ENCODE results near the gene PRDM15. TPM values are rescaled to one million over a fixed set of nuclear protein-coding genes. Genes with fewer than 3 reads are reported as not detected.

PRDM15 gene
- total RNA-seq, 2 experiments from 2014 or later: 7.0 to 8.1 TPM

GRCh38 chr21:41783476-41784180 is 95.5 kb downstream of the PRDM15 start:
- Mint-ChIP-seq H3K36me3 (ENCODE audit: low read depth) (no peaks in the 10 kb centered on the region), H3K4me1 (peaks cover 7% of the 10 kb centered on the region), H3K27ac (no peak overlapping the region), H3K4me3 (no peak overlapping the region), H3K9me3 (no peaks in the 10 kb centered on the region), H3K27me3 (peaks cover 43% of the 10 kb centered on the region)
- ChIA-PET POLR2A (no interaction called here), CTCF (no interaction called here)
- no peak for DNase-seq

GRCh38 chr21:41781050-41781410 is 98.1 kb downstream of the PRDM15 start:
- ChIA-PET POLR2A (no interaction called here), CTCF (no interaction called here)
- no peak for DNase-seq
- H3K9me3 Mint-ChIP-seq: no peaks in the 10 kb centered on the region
- H3K4me1 Mint-ChIP-seq: peaks cover 7% of the 10 kb centered on the region
- no peaks in the 10 kb centered on the region for H3K36me3 Mint-ChIP-seq (ENCODE audit: low read depth)
- H3K27me3 Mint-ChIP-seq: peaks cover 45% of the 10 kb centered on the region
- no peak overlapping the region for H3K27ac Mint-ChIP-seq
- no peak overlapping the region for H3K4me3 Mint-ChIP-seq

GRCh38 chr21:41780337-41781049 is 98.7 kb downstream of the PRDM15 start:
- ChIA-PET POLR2A (no interaction called here), CTCF (no interaction called here)
- Mint-ChIP-seq H3K4me3 (no peak overlapping the region), H3K9me3 (no peaks in the 10 kb centered on the region), H3K27ac (no peak overlapping the region), H3K36me3 (ENCODE audit: low read depth) (no peaks in the 10 kb centered on the region), H3K27me3 (peaks cover 47% of the 10 kb centered on the region), H3K4me1 (peaks cover 7% of the 10 kb centered on the region)
- no peak for DNase-seq

GRCh38 chr21:41779659-41780058 is 99.5 kb downstream of the PRDM15 start:
- Mint-ChIP-seq H3K36me3 (ENCODE audit: low read depth) (no peaks in the 10 kb centered on the region), H3K27me3 (peaks cover 55% of the 10 kb centered on the region)
- CTCF ChIA-PET: no interaction called here

GRCh38 chr21:41778930-41779600 is 100.1 kb downstream of the PRDM15 start:
- Mint-ChIP-seq H3K27me3 (peaks cover 58% of the 10 kb centered on the region), H3K4me1 (peaks cover 7% of the 10 kb centered on the region), H3K27ac (no peak overlapping the region), H3K4me3 (no peak overlapping the region), H3K9me3 (no peaks in the 10 kb centered on the region), H3K36me3 (ENCODE audit: low read depth) (no peaks in the 10 kb centered on the region)
- DNase-seq: no peak
- ChIA-PET CTCF (interaction anchor here (0.6 to 1.3 kb wide), 2 partner anchors 61 to 496 kb away, joined by 4 to 6 read pairs; no protein-coding TSS in a partner anchor), POLR2A (no interaction called here)

More at GRCh38 chr21:41779659-41780058, 99.5 kb downstream of the PRDM15 start:
- H3K9me3 Mint-ChIP-seq: no peaks in the 10 kb centered on the region
- no peak for DNase-seq
- POLR2A ChIA-PET: no interaction called here
- H3K4me1 Mint-ChIP-seq: peaks cover 7% of the 10 kb centered on the region
- H3K4me3 Mint-ChIP-seq: no peak overlapping the region
- H3K27ac Mint-ChIP-seq: no peak overlapping the region

GRCh38 chr21:41777951-41778815 is 101.0 kb downstream of the PRDM15 start:
- Mint-ChIP-seq H3K27me3 (peaks cover 51% of the 10 kb centered on the region), H3K4me1 (no peaks in the 10 kb centered on the region), H3K9me3 (no peaks in the 10 kb centered on the region), H3K27ac (no peak overlapping the region), H3K36me3 (ENCODE audit: low read depth) (no peaks in the 10 kb centered on the region), H3K4me3 (no peak overlapping the region)
- ChIA-PET POLR2A (no interaction called here), CTCF (interaction anchor here (0.6 to 1.3 kb wide), 2 partner anchors 167 to 495 kb away, joined by 3 to 4 read pairs; no protein-coding TSS in a partner anchor)
- no peak for DNase-seq

- Mint-ChIP-seq H3K27ac (no peak overlapping the region), H3K36me3 (ENCODE audit: low read depth) (no peaks in the 10 kb centered on the region), H3K27me3 (peaks cover 56% of the 10 kb centered on the region), H3K4me1 (no peaks in the 10 kb centered on the region), H3K9me3 (no peaks in the 10 kb centered on the region), H3K4me3 (no peak overlapping the region)
- ChIA-PET CTCF (interaction anchor here (1.2 kb wide), 1 partner anchor 9 kb away, joined by 4 read pairs; no protein-coding TSS in a partner anchor), POLR2A (interaction anchor here (1.0 kb wide), 1 partner anchor 9 kb away, joined by 3 read pairs; no protein-coding TSS in a partner anchor)
- DNase-seq: no peak
These were observed 102.4 kb downstream of the PRDM15 start for GRCh38 chr21:41776778-41777177.

- Mint-ChIP-seq H3K4me3 (no peak overlapping the region), H3K27me3 (peaks cover 53% of the 10 kb centered on the region), H3K27ac (no peak overlapping the region), H3K36me3 (ENCODE audit: low read depth) (no peaks in the 10 kb centered on the region), H3K4me1 (no peaks in the 10 kb centered on the region), H3K9me3 (no peaks in the 10 kb centered on the region)
- DNase-seq: no peak
- CTCF ChIA-PET: no interaction called here
- POLR2A ChIA-PET: no interaction called here
These were observed 104.0 kb downstream of the PRDM15 start for GRCh38 chr21:41775149-41775472.

- no peak for DNase-seq
- H3K4me1 Mint-ChIP-seq: no peaks in the 10 kb centered on the region
- no peak overlapping the region for H3K4me3 Mint-ChIP-seq
- POLR2A ChIA-PET: no interaction called here
- CTCF ChIA-PET: no interaction called here
- H3K27ac Mint-ChIP-seq: no peak overlapping the region
- no peaks in the 10 kb centered on the region for H3K9me3 Mint-ChIP-seq
- H3K36me3 Mint-ChIP-seq (ENCODE audit: low read depth): no peaks in the 10 kb centered on the region
- peaks cover 57% of the 10 kb centered on the region for H3K27me3 Mint-ChIP-seq
These were observed 104.5 kb downstream of the PRDM15 start for GRCh38 chr21:41774467-41775148.

GRCh38 chr21:41772351-41773080 is 106.6 kb downstream of the PRDM15 start:
- H3K9me3 Mint-ChIP-seq: no peaks in the 10 kb centered on the region
- H3K27me3 Mint-ChIP-seq: peaks cover 66% of the 10 kb centered on the region
- no peak overlapping the region for H3K27ac Mint-ChIP-seq
- no peak for DNase-seq
- H3K4me3 Mint-ChIP-seq: no peak overlapping the region
- POLR2A ChIA-PET: no interaction called here
- CTCF ChIA-PET: no interaction called here
- no peaks in the 10 kb centered on the region for H3K36me3 Mint-ChIP-seq (ENCODE audit: low read depth)
- H3K4me1 Mint-ChIP-seq: peaks cover 16% of the 10 kb centered on the region

- ChIA-PET CTCF (no interaction called here), POLR2A (no interaction called here)
- H3K4me1 Mint-ChIP-seq: peaks cover 22% of the 10 kb centered on the region
These were observed 107.6 kb downstream of the PRDM15 start for GRCh38 chr21:41771625-41771945.

GRCh38 chr21:41770901-41771624 is 108.1 kb downstream of the PRDM15 start:
- H3K27ac Mint-ChIP-seq: no peak overlapping the region
- H3K27me3 Mint-ChIP-seq: peaks cover 66% of the 10 kb centered on the region
- no peak for DNase-seq
- peaks cover 4% of the 10 kb centered on the region for H3K36me3 Mint-ChIP-seq (ENCODE audit: low read depth)
- ChIA-PET CTCF (no interaction called here), POLR2A (no interaction called here)
- H3K4me1 Mint-ChIP-seq: peaks cover 22% of the 10 kb centered on the region
- no peak overlapping the region for H3K4me3 Mint-ChIP-seq
- H3K9me3 Mint-ChIP-seq: no peaks in the 10 kb centered on the region

More at GRCh38 chr21:41771625-41771945, 107.6 kb downstream of the PRDM15 start:
- H3K36me3 Mint-ChIP-seq (ENCODE audit: low read depth): peaks cover 4% of the 10 kb centered on the region
- DNase-seq: no peak
- no peak overlapping the region for H3K4me3 Mint-ChIP-seq
- no peak overlapping the region for H3K27ac Mint-ChIP-seq
- H3K27me3 Mint-ChIP-seq: peaks cover 66% of the 10 kb centered on the region
- H3K9me3 Mint-ChIP-seq: no peaks in the 10 kb centered on the region

Data from activated CD4-positive, alpha-beta memory T cell treated with anti-CD3 and anti-CD28 coated beads, Interleukin-2, amount 10 ng/mL, durations not matched to agents 7 days and 5 days (primary cell).